Aorta (tissue), 5 donors: Measurements from ENCODE around the gene INPPL1. TPM values are rescaled to one million over a fixed set of nuclear protein-coding genes. Genes with fewer than 3 reads are reported as not detected.
"Not testable (repeated sequence)": the region's sequence is repeated elsewhere in the genome, so short reads cannot be mapped to it uniquely, and the experiment has no call there.

Source experiments
- ATAC-seq: fragments of 200-7000 bp; cut with Tn5 transposase; one replicate; pipeline ENCODE4 v1.9.1; 2022; ENCODE audit warnings: moderate library complexity; ENCODE audit not compliant: low FRiP score
- DNase-seq, 2 donors: peaks; one replicate each; pipeline ENCODE4 v3.0.0-alpha.2; 2020
- H3K27ac ChIP-seq, 2 donors: one replicate each; pipeline ENCODE4 v1.5.1; 2013; ENCODE audit warnings: low read length in 2 of 2, mild to moderate bottlenecking in 2 of 2, moderate library complexity in 2 of 2, control low read depth in 1 of 2, inconsistent platforms in 1 of 2, low read depth in 1 of 2
- H3K27me3 ChIP-seq, 2 donors: one replicate each; pipeline ENCODE4 v1.6.1; 2013; ENCODE audit warnings: control low read depth in 1 of 2, low read length in 1 of 2, mild to moderate bottlenecking in 1 of 2, moderate library complexity in 1 of 2; ENCODE audit not compliant: insufficient read depth in 2 of 2, control insufficient read depth in 1 of 2
- H3K36me3 ChIP-seq, 2 donors: one replicate each; pipeline ENCODE4 v1.6.1; 2013; ENCODE audit warnings: control low read depth in 1 of 2, low read length in 1 of 2, mild to moderate bottlenecking in 1 of 2; ENCODE audit not compliant: insufficient read depth in 2 of 2, control insufficient read depth in 1 of 2
- H3K4me1 ChIP-seq, 2 donors: one replicate each; pipeline ENCODE4 v1.6.1; 2013; ENCODE audit warnings: low read length in 2 of 2, control low read depth in 1 of 2, mild to moderate bottlenecking in 1 of 2, moderate library complexity in 1 of 2; ENCODE audit not compliant: insufficient read depth in 2 of 2, control insufficient read depth in 1 of 2
- H3K4me3 ChIP-seq, 2 donors: one replicate each; pipeline ENCODE4 v1.5.1; 2013; ENCODE audit warnings: low read length in 2 of 2, control low read depth in 1 of 2, mild to moderate bottlenecking in 1 of 2
- H3K9me3 ChIP-seq: one replicate; pipeline ENCODE4 v1.6.1; 2013; ENCODE audit warnings: mild to moderate bottlenecking, low read length; ENCODE audit not compliant: control insufficient read depth
- WGBS, 2 donors: extraction: QIAGEN DNeasy Blood & Tissue Kit; methylation state at CpG; one replicate each; pipeline ENCODE4 v1.1.7; 2013; 5-methylcytosine and 5-hydroxymethylcytosine counted together
- intact Hi-C, 2 donors: fragments of 100-400 bp; cut with DNase I; formaldehyde crosslinking; loops; one replicate each; pipeline versions ENCODE4 v1.14.2 to v1.15.0; 2022
- long read RNA-seq, 2 donors: library from polyadenylated mRNA; unstranded; transcript quantifications; one replicate each; pipeline ENCODE4 v2.0.0, GENCODE V29; 2020 to 2021
- polyA plus RNA-seq, 2 donors: library from polyadenylated mRNA; stranded (reverse); fragments of 200-250 nt; gene quantifications; one replicate each; pipeline ENCODE4 v1.2.3, GENCODE V29; 2013
- total RNA-seq, 2 donors: library from RNA; stranded (reverse); fragmentation: NEBNext Ultra II Directional; extraction: Animal tissue kit (Norgen Biotek cat#: 25700); gene quantifications; one replicate each; pipeline ENCODE4 v1.2.1, GENCODE V29; 2021
- donor health status: healthy with polysubstance abuse.
- donor health status: Bipolar disorder and iron deficiency.
- donor health status: DM: no; HTN: no; CAD: no.
- donor health status: DM: no; HTN: no; CAD: no.
- donor health status: DM: yes; HTN: yes; CAD: no.

The INPPL1 gene
- total RNA-seq (100 to 1,000 TPM; 130 to 166 TPM), polyA plus RNA-seq (100 to 1,000 TPM in 1 of 2 donors, 10 to 100 TPM in 1; 21.9 to 135 TPM)
- long read RNA-seq, donor 1, partial matches to known transcripts, result 43 of 51 reads
- long read RNA-seq, donor 1, other reads (novel, unspliced or antisense), result 6 of 51 reads
- long read RNA-seq, donor 2, partial matches to known transcripts, result 42 of 54 reads
- long read RNA-seq, donor 2, other reads (novel, unspliced or antisense), result 10 of 54 reads

- DNase-seq (peak; percentile 69 to 86), ATAC-seq (no peak)
- peak within 1 kb of the TSS; percentile 91 to 98 for H3K4me3 ChIP-seq
- WGBS, 2 donors, result 1% methylated on average over 40 to 81 of the region's 81 CpGs
- peak within 1 kb of the TSS; percentile 83 to 85 for H3K27ac ChIP-seq
- no peaks in the 10 kb centered on the region for H3K27me3 ChIP-seq
- H3K9me3 ChIP-seq, result no peaks in the 10 kb centered on the region
- H3K4me1 ChIP-seq, result no peaks in the 10 kb centered on the region
- H3K36me3 ChIP-seq, result peaks cover 0 to under 1% of the 10 kb centered on the region in 2 donors
- intact Hi-C loops, result loop anchor here in 1 of 2 donors (5.0 kb wide), 1 partner anchor 208 kb away; the partner anchor contains the start of gene CLPB
These were observed at the start of gene INPPL1 for GRCh38 chr11:72224564-72225410. INPPL1 (plus strand) TSS chr11:72224767; CDS start chr11:72224985, 218 bp downstream.

- H3K36me3 ChIP-seq, result no peaks in the 10 kb centered on the region
- H3K4me1 ChIP-seq, result no peaks in the 10 kb centered on the region
- intact Hi-C loops, result no loop called here
- ATAC-seq, result no peak
- DNase-seq, result no peak
- H3K9me3 ChIP-seq, result no peaks in the 10 kb centered on the region
- 86 to 87% methylated on average over 6 of the region's 6 CpGs for WGBS, 2 donors
- no peak overlapping the region for H3K27ac ChIP-seq
- H3K27me3 ChIP-seq, result no peaks in the 10 kb centered on the region
- no peak overlapping the region for H3K4me3 ChIP-seq
These were observed 46.9 kb upstream of the INPPL1 start for GRCh38 chr11:72177656-72178055.

GRCh38 chr11:72179049-72179803 is 45.3 kb upstream of the INPPL1 start:
- no peaks in the 10 kb centered on the region for H3K36me3 ChIP-seq
- H3K27ac ChIP-seq, result no peak overlapping the region
- H3K9me3 ChIP-seq, result no peaks in the 10 kb centered on the region
- WGBS, 2 donors, result 62 to 75% methylated on average over 7 of the region's 7 CpGs
- H3K4me3 ChIP-seq, result no peak overlapping the region
- intact Hi-C loops, result no loop called here
- ATAC-seq, result no peak
- DNase-seq, result no peak
- no peaks in the 10 kb centered on the region for H3K4me1 ChIP-seq
- H3K27me3 ChIP-seq, result no peaks in the 10 kb centered on the region

- no peaks in the 10 kb centered on the region for H3K4me1 ChIP-seq
- ATAC-seq (no peak), DNase-seq (no peak)
- no peaks in the 10 kb centered on the region for H3K36me3 ChIP-seq
- intact Hi-C loops, result no loop called here
- H3K27ac ChIP-seq, result no peak overlapping the region
- H3K9me3 ChIP-seq, result no peaks in the 10 kb centered on the region
- no peaks in the 10 kb centered on the region for H3K27me3 ChIP-seq
- H3K4me3 ChIP-seq, result no peak overlapping the region
- 78 to 79% methylated on average over 4 of the region's 4 CpGs for WGBS, 2 donors
These were observed 44.7 kb upstream of the INPPL1 start for GRCh38 chr11:72179804-72180396.

- H3K36me3 ChIP-seq, DNase-seq, H3K4me3 ChIP-seq, H3K4me1 ChIP-seq, H3K27me3 ChIP-seq, H3K9me3 ChIP-seq, intact Hi-C loops, H3K27ac ChIP-seq: not testable (repeated sequence)
- peak; percentile 44 for ATAC-seq
- 42 to 53% methylated on average over 7 of the region's 7 CpGs for WGBS, 2 donors
These were observed 43.5 kb upstream of the INPPL1 start for GRCh38 chr11:72180892-72181552.

GRCh38 chr11:72181553-72181958 is 43.0 kb upstream of the INPPL1 start:
- H3K27me3 ChIP-seq, H3K36me3 ChIP-seq, intact Hi-C loops, H3K27ac ChIP-seq, H3K4me3 ChIP-seq, H3K9me3 ChIP-seq, DNase-seq, H3K4me1 ChIP-seq: not testable (repeated sequence)
- 80% methylated on average over 3 of the region's 3 CpGs for WGBS, 2 donors
- ATAC-seq, result peak; percentile 36

GRCh38 chr11:72188267-72188666 is 36.3 kb upstream of the INPPL1 start:
- Histone ChIP-seq H3K27me3 (no peaks in the 10 kb centered on the region), H3K4me3 (no peak overlapping the region), H3K27ac (no peak overlapping the region), H3K4me1 (no peaks in the 10 kb centered on the region), H3K36me3 (no peaks in the 10 kb centered on the region), H3K9me3 (no peaks in the 10 kb centered on the region)
- ATAC-seq (no peak), DNase-seq (no peak)
- WGBS, 2 donors, result 85 to 89% methylated on average over 1 of the region's 1 CpG
- intact Hi-C loops, result no loop called here
